Lower leg skin (tissue), 4 donors: ENCODE results near the gene GMPPB. TPM values are rescaled to one million over a fixed set of nuclear protein-coding genes. Genes with fewer than 3 reads are reported as not detected.
A peak's percentile ranks its signal among the peaks of the same experiment; 100 is the strongest.
"Not testable (repeated sequence)": the region's sequence is repeated elsewhere in the genome, so short reads cannot be mapped to it uniquely, and the experiment has no call there.

Source experiments
- DNase-seq, 2 donors: peaks; one replicate each; pipeline ENCODE4 v3.0.0-alpha.2; 2019; ENCODE audit warnings: low spot score in 2 of 2
- H3K4me3 ChIP-seq: fragments of 200-600 bp; sonication (generic); 2 replicates; pipeline ENCODE4 v1.5.1; 2017; ENCODE audit warnings: mild to moderate bottlenecking, low read depth; ENCODE audit not compliant: poor library complexity, severe bottlenecking
- POLR2A ChIP-seq, 2 donors: fragments of 450-650 bp; IDR thresholded peaks; one replicate each; pipeline ENCODE4 v1.6.1; 2016 to 2017; ENCODE audit warnings: antibody characterized with exemption in 2 of 2, mild to moderate bottlenecking in 1 of 2, moderate library complexity in 1 of 2
- WGBS, 2 donors: methylation state at CpG; one replicate each; pipeline ENCODE4 v1.1.5; 2018; 5-methylcytosine and 5-hydroxymethylcytosine counted together
- intact Hi-C: fragments of 100-400 bp; cut with DNase I; formaldehyde crosslinking; loops from one replicate; pipeline ENCODE4 v1.15.0; 2023; ENCODE audit warnings: low total_unique reads
- total RNA-seq, 4 donors: library from RNA; depleted of rRNA; stranded (reverse); fragments of >200 nt; gene quantifications; one replicate each; pipeline ENCODE4 v1.1.0, GENCODE V29; 2016
- TF ChIP-seq, protein P1 (sequence below), 3 donors: fragments of 450-650 bp; IDR thresholded peaks; one replicate each; pipeline ENCODE4 v1.5.1; 2016; ENCODE audit warnings: antibody characterized with exemption in 3 of 3, mild to moderate bottlenecking in 3 of 3, moderate library complexity in 2 of 3

Gene GMPPB
- total RNA-seq, 4 donors from 2014 or later, result 10.1 to 27.6 (median 18.2) TPM

DNA sequence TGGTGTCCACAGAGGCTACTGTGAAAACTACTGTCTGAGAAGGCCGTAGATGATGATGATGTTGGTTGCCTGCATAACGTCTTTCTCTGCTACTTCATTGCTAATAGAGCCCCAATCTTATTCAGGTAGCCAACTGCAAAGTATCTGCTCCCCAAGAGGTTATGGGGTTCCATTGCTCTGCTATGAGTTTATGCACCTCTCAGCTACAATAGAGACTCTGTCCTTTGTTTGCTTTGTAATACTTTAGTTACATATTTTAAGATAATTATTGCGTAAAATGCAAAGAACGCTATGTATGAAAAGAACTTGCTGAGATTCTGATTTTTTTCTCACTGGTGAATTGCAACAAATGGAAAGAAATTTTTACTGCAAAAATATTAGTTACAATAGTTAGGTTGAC lies 27.8 kb upstream of the GMPPB start:
- no peak for TF ChIP-seq POLR2A (IDR thresholded peaks at IDR 0.05)
- TF ChIP-seq, protein P1, sequence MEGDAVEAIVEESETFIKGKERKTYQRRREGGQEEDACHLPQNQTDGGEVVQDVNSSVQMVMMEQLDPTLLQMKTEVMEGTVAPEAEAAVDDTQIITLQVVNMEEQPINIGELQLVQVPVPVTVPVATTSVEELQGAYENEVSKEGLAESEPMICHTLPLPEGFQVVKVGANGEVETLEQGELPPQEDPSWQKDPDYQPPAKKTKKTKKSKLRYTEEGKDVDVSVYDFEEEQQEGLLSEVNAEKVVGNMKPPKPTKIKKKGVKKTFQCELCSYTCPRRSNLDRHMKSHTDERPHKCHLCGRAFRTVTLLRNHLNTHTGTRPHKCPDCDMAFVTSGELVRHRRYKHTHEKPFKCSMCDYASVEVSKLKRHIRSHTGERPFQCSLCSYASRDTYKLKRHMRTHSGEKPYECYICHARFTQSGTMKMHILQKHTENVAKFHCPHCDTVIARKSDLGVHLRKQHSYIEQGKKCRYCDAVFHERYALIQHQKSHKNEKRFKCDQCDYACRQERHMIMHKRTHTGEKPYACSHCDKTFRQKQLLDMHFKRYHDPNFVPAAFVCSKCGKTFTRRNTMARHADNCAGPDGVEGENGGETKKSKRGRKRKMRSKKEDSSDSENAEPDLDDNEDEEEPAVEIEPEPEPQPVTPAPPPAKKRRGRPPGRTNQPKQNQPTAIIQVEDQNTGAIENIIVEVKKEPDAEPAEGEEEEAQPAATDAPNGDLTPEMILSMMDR (IDR thresholded peaks at IDR 0.05), result no peak
- no peak overlapping the region for H3K4me3 ChIP-seq
- DNase-seq, result no peak
- intact Hi-C loops, result no loop called here
- WGBS, 2 donors, result 96 to 97% methylated on average over 4 of the region's 4 CpGs

DNA sequence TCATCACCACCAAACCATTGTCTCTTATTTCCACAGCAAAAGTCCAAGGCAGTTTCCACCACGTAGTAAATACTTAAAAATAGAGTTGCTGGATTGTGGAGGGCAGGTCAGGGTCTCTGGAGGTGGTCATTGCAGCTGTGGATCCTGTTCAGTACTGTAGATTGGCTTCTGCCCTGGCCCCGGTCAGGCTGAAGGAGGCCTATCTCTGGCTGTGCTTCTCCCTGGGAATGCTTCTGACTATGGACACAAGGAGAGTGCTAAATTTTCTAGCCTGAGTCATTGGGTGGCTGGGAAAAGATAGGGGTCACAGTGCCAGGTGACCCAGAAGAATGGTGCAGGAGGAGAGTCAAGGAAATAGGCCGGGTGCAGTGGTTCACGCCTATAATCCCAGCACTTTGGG lies 26.3 kb upstream of the GMPPB start:
- 85 to 96% methylated on average over 4 of the region's 4 CpGs for WGBS, 2 donors
- H3K4me3 ChIP-seq, result no peak overlapping the region
- peak in 1 of 2 donors; percentile 40 for DNase-seq
- intact Hi-C loops, result no loop called here
- no peak for TF ChIP-seq POLR2A (IDR thresholded peaks at IDR 0.05)
- TF ChIP-seq, protein P1 (IDR thresholded peaks at IDR 0.05), result no peak

DNA sequence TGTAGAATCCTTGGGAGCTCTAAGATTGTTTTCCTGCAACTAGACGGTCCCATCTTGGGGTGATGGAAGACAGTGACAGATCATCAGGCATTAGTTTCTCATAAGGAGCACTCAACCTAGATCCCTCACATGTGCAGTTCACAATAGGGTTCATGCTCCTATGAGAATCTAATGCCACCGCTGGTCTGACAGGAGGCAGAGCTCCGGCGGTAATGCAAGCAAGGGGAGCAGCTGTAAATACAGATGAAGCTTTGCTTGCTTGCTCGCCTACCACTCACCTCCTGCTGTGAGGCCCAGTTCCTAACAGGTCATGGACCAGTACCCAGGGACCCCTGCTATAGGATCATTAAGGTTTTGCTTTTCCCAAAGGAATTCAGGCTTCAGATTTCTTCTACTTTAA lies 25.1 kb upstream of the GMPPB start:
- intact Hi-C loops, H3K4me3 ChIP-seq: not testable (repeated sequence)
- WGBS, 2 donors, result 84 to 92% methylated on average over 5 of the region's 5 CpGs
- peak in 1 of 2 donors; percentile 31 for DNase-seq

DNA sequence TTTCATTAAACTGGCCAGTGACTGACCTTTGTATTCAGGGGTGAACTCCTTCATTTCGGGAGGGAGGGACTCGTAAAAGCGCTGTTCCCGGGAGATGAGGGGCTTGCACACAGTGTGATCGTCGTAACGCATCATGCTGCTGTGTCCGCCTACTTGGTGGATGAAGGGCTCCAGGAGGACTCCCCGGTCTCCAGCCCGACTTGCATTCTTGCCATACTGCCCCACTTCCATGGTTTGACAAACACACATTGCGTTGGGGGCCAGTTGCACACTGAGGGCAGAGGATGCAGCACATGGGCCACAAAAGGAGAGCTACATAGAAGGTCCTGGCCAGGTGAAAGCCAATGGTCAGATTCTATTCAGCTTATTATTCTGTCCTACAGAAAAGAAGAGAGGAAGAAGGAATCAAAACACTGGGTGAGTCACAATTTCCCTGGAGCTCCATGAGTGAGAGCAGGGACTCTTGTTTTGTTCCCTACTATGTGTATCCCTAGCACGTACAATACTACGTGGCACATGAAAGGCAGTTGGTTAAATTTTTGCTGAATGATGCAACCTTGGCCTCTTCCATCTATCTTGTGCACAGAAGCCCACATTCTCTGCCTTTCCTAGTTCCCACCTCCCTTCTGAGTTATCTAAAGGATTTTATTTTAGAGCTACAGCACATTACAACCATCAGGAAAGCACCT lies 24.2 kb upstream of the GMPPB start:
- 87 to 89% methylated on average over 13 of the region's 13 CpGs for WGBS, 2 donors
- intact Hi-C loops, result no loop called here
- DNase-seq, result peak in 1 of 2 donors; percentile 60
- no peak overlapping the region for H3K4me3 ChIP-seq
- TF ChIP-seq, protein P1 (IDR thresholded peaks at IDR 0.05), result no peak
- TF ChIP-seq POLR2A (IDR thresholded peaks at IDR 0.05), result no peak

DNA sequence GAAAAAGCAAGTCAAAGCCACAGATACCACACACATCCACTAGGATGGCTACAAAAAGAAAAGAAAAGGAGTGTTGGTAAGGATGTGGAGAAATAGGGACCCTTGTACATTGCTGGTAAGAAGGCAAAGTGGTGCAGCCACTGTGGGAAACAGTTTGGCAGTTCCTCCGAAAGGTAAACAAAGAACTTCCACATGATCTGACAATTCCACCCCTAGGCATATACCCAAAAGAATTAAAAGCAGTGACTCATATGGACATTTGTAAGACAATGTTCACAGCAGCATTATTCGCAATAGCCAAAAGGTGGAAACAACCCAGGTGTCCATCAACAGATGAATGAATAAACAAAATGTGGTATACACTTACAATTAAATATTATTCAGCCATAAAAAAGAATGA lies 22.2 kb upstream of the GMPPB start:
- DNase-seq, result no peak
- intact Hi-C loops, result no loop called here
- no peak for TF ChIP-seq POLR2A (IDR thresholded peaks at IDR 0.05)
- TF ChIP-seq, protein P1 (IDR thresholded peaks at IDR 0.05), result no peak
- 60 to 73% methylated on average over 2 of the region's 2 CpGs for WGBS, 2 donors
- H3K4me3 ChIP-seq, result no peak overlapping the region

DNA sequence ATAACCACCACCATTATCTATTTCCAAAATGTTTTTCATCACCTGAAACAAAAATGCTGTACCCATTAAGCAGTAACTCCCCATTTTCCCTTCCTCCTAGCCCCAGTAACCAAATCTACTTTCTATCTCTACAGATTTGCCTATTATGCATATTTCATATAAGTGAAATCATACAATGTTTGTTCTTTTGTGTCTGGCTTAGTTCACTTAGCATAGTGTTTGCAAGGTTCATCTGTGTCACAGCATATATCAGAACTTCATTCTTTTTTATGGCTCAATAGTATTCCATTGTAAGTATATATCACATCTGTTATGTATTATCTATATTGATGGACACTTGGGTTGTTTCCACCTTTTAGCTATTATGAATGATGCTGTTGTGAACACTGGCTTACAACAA lies 16.7 kb upstream of the GMPPB start:
- no peak for DNase-seq
- intact Hi-C loops, result no loop called here
- H3K4me3 ChIP-seq, result no peak overlapping the region
- no peak for TF ChIP-seq POLR2A (IDR thresholded peaks at IDR 0.05)
- TF ChIP-seq, protein P1 (IDR thresholded peaks at IDR 0.05), result no peak
